ENCODE measurements around the gene MDM1.

Gene MDM1

DNA sequence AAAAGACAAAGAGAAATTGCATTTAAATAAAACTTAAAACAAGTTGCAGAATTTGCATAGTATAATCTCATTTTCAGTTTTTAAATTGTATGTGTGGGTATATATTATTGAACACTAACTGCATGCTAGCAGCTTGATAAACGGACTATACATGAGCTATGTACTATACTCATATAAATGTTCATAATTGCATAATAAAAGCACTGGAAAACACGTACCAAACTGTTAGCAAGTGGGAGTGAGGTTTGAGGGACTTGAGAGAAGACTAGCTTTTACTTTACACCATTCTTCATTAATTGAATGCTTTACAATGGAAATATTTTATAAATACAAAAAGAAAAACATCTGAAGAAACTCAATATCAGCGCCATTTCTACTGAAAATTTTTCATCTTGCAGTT, 32.2 kb upstream of the MDM1 start:
- no peak for DNase-seq (ENCODE audit: low spot score)
- H3K9me3 ChIP-seq (ENCODE audit: severe bottlenecking) = no peaks in the 10 kb centered on the region
- no peaks in the 10 kb centered on the region for H3K27me3 ChIP-seq (ENCODE audit: insufficient read depth, poor library complexity, severe bottlenecking)
- TF ChIP-seq, protein P1, sequence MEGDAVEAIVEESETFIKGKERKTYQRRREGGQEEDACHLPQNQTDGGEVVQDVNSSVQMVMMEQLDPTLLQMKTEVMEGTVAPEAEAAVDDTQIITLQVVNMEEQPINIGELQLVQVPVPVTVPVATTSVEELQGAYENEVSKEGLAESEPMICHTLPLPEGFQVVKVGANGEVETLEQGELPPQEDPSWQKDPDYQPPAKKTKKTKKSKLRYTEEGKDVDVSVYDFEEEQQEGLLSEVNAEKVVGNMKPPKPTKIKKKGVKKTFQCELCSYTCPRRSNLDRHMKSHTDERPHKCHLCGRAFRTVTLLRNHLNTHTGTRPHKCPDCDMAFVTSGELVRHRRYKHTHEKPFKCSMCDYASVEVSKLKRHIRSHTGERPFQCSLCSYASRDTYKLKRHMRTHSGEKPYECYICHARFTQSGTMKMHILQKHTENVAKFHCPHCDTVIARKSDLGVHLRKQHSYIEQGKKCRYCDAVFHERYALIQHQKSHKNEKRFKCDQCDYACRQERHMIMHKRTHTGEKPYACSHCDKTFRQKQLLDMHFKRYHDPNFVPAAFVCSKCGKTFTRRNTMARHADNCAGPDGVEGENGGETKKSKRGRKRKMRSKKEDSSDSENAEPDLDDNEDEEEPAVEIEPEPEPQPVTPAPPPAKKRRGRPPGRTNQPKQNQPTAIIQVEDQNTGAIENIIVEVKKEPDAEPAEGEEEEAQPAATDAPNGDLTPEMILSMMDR (IDR thresholded peaks at IDR 0.05; ENCODE audit: poor library complexity, severe bottlenecking) = no peak
- no peaks in the 10 kb centered on the region for H3K36me3 ChIP-seq (ENCODE audit: low read depth)
- H3K27ac ChIP-seq (ENCODE audit: poor library complexity, severe bottlenecking) = no peak overlapping the region
- ATAC-seq (ENCODE audit: low read depth) = no peak
- no peak overlapping the region for H3K4me3 ChIP-seq (ENCODE audit: severe bottlenecking)
- H3K4me1 ChIP-seq (ENCODE audit: insufficient read depth, poor library complexity, severe bottlenecking) = peaks cover 6% of the 10 kb centered on the region

DNA sequence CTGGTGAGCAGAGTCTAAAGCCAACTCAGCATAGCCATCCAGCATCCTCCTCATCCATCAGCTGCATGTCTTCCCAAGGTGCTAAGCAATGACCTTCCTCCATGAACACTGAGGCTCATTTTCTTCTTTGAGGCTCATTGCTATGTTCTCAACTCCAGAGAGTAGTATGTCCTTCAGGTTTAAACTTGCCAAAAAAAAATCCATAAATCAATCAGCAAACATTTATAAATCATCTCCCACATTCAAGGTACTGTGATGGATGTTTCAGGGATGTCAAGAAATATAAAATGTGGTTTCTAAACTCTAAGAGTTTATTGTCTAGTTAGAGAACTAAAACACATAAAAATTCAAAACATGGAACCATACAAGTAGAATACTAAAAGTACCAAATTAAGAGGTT, 29.8 kb upstream of the MDM1 start:
- H3K4me1 ChIP-seq (ENCODE audit: insufficient read depth, poor library complexity, severe bottlenecking) = peaks cover 6% of the 10 kb centered on the region
- no peaks in the 10 kb centered on the region for H3K36me3 ChIP-seq (ENCODE audit: low read depth)
- H3K27me3 ChIP-seq (ENCODE audit: insufficient read depth, poor library complexity, severe bottlenecking) = no peaks in the 10 kb centered on the region
- TF ChIP-seq, protein P1 (IDR thresholded peaks at IDR 0.05; ENCODE audit: poor library complexity, severe bottlenecking) = no peak
- H3K27ac ChIP-seq (ENCODE audit: poor library complexity, severe bottlenecking) = no peak overlapping the region
- no peaks in the 10 kb centered on the region for H3K9me3 ChIP-seq (ENCODE audit: severe bottlenecking)
- DNase-seq (ENCODE audit: low spot score) (no peak), ATAC-seq (ENCODE audit: low read depth) (no peak)
- H3K4me3 ChIP-seq (ENCODE audit: severe bottlenecking) = no peak overlapping the region

DNA sequence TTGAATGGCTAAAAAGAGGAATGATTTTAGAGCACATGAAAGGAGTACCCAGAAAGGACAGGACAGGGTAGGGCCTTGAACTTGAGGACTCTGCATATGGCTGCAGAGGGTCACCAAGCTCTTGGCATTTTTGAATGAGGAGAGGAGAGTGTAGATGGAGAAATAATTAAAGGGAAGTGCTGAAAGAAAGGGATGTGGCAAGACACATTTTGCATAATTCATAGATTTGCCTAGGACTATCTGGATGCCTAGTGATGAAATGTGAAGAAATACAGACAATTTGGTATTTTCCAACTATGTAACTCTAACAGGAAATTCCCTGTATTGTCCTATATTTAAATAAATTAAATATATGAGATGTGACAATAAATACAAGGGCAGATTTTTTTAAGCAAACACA, 27.5 kb upstream of the MDM1 start:
- Histone ChIP-seq H3K9me3 (ENCODE audit: severe bottlenecking) (no peaks in the 10 kb centered on the region), H3K36me3 (ENCODE audit: low read depth) (no peaks in the 10 kb centered on the region), H3K4me1 (ENCODE audit: insufficient read depth, poor library complexity, severe bottlenecking) (no peaks in the 10 kb centered on the region), H3K27ac (ENCODE audit: poor library complexity, severe bottlenecking) (no peak overlapping the region), H3K27me3 (ENCODE audit: insufficient read depth, poor library complexity, severe bottlenecking) (no peaks in the 10 kb centered on the region), H3K4me3 (ENCODE audit: severe bottlenecking) (no peak overlapping the region)
- ATAC-seq (ENCODE audit: low read depth) (no peak), DNase-seq (ENCODE audit: low spot score) (no peak)
- TF ChIP-seq, protein P1 (IDR thresholded peaks at IDR 0.05; ENCODE audit: poor library complexity, severe bottlenecking) = no peak

DNA sequence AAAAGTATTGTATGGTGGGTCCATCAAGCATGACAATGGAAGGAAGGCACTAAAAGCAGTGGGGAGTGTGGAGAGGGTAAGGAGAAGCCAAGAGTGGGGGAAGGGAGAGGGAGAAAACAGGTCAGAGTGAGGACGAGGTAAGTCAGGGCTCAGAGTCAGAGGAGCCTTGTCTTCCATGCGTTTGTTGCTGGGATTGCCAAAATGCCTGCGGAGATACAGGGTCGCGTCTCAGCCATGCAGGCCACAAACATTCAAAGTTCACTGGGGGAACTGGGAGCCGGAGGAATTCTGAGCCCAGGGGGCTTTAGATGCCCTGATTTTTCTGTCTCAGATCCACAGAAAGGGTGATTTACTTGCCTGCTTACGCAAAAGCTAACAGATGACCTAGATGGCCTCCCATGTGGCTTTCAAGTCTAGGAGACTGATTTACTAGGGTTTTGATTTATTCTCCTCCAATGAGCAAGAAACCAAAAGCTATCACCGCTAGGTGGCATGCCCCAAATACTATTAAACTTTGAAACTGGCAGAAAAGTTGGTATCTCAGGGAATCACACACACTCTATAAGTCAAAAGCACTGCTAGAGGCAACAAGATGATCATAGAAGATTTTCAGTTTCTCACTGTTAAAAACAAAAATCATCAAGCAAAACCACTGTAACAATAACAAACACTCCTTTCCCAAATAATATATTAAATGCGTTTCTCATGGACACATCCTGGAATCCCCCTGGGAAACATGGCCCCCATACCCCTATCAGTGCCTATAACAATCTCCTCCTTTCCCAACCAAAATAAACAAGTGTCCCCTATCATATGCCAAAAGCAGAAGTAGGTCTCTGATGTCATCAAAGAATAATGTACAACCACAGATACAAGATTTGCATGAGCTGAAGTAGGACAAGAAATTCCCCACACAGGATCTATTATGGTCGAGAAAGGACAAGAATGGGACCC, 26.6 kb upstream of the MDM1 start:
- H3K27me3 ChIP-seq (ENCODE audit: insufficient read depth, poor library complexity, severe bottlenecking) = no peaks in the 10 kb centered on the region
- H3K27ac ChIP-seq (ENCODE audit: poor library complexity, severe bottlenecking) = no peak overlapping the region
- no peaks in the 10 kb centered on the region for H3K36me3 ChIP-seq (ENCODE audit: low read depth)
- TF ChIP-seq, protein P1 (IDR thresholded peaks at IDR 0.05; ENCODE audit: poor library complexity, severe bottlenecking) = peak; percentile 79
- DNase-seq (ENCODE audit: low spot score) (no peak), ATAC-seq (ENCODE audit: low read depth) (peak; percentile 73)
- no peaks in the 10 kb centered on the region for H3K9me3 ChIP-seq (ENCODE audit: severe bottlenecking)
- H3K4me3 ChIP-seq (ENCODE audit: severe bottlenecking) = no peak overlapping the region
- H3K4me1 ChIP-seq (ENCODE audit: insufficient read depth, poor library complexity, severe bottlenecking) = no peaks in the 10 kb centered on the region

DNA sequence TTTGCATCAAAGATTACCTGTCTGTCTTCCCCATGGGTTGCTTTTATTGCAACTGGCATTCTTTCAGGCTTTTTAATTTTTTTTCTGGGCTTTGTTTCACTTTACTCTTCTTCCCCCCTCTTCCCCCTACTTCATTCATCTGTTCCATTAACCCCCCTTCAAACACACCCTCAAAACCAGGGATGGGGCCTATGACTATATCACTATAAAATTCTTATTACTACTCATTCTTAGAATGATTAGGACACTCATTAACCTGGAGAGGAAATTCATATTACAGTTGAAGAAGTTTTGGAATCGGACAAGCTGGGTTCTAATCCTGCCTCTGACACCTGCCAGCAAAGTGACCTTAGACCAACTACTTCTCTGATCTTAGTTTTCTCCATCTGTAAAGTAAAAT, 24.8 kb upstream of the MDM1 start:
- ATAC-seq (ENCODE audit: low read depth) (no peak), DNase-seq (ENCODE audit: low spot score) (no peak)
- Histone ChIP-seq H3K36me3 (ENCODE audit: low read depth) (no peaks in the 10 kb centered on the region), H3K9me3 (ENCODE audit: severe bottlenecking) (no peaks in the 10 kb centered on the region), H3K27ac (ENCODE audit: poor library complexity, severe bottlenecking) (no peak overlapping the region), H3K4me3 (ENCODE audit: severe bottlenecking) (no peak overlapping the region), H3K4me1 (ENCODE audit: insufficient read depth, poor library complexity, severe bottlenecking) (no peaks in the 10 kb centered on the region), H3K27me3 (ENCODE audit: insufficient read depth, poor library complexity, severe bottlenecking) (no peaks in the 10 kb centered on the region)
- TF ChIP-seq, protein P1 (IDR thresholded peaks at IDR 0.05; ENCODE audit: poor library complexity, severe bottlenecking) = no peak
